GM18519 (cell line): Measurements from ENCODE around the gene NBAS.

ENCODE experiments used
- ATAC-seq: cut with Tn5 transposase; IDR thresholded peaks from one replicate; pipeline ENCODE4 v1.9.1; 2021; ENCODE audit warnings: mild to moderate bottlenecking, moderate library complexity; ENCODE audit not compliant: unreplicated experiment, low FRiP score

Gene NBAS

GRCh38 chr2:15187702-15188101 lies 373.4 kb downstream of the NBAS start:
- ATAC-seq: no peak

GRCh38 chr2:15186118-15186517 lies 375.0 kb downstream of the NBAS start:
- no peak for ATAC-seq

GRCh38 chr2:15184491-15184890 lies 376.6 kb downstream of the NBAS start:
- ATAC-seq: no peak

- ATAC-seq: no peak
Observed at GRCh38 chr2:15182275-15182674, 378.9 kb downstream of the NBAS start.

GRCh38 chr2:15181092-15181745 lies 379.9 kb downstream of the NBAS start:
- no peak for ATAC-seq

- no peak for ATAC-seq
Observed at GRCh38 chr2:15180379-15180778, 380.8 kb downstream of the NBAS start.

GRCh38 chr2:15178946-15179345 lies 382.2 kb downstream of the NBAS start:
- no peak for ATAC-seq

GRCh38 chr2:15177103-15177502 lies 384.0 kb downstream of the NBAS start:
- peak; percentile 96 for ATAC-seq

- ATAC-seq: no peak
Observed at GRCh38 chr2:15176604-15177003, 384.5 kb downstream of the NBAS start.

- ATAC-seq: no peak
Observed at GRCh38 chr2:15174567-15174966, 386.6 kb downstream of the NBAS start.

- no peak for ATAC-seq
Observed at GRCh38 chr2:15173501-15173900, 387.6 kb downstream of the NBAS start.

GRCh38 chr2:15172825-15173224 lies 388.3 kb downstream of the NBAS start:
- no peak for ATAC-seq

GRCh38 chr2:15170070-15170775 lies 390.9 kb downstream of the NBAS start:
- ATAC-seq: no peak

GRCh38 chr2:15169326-15170069 lies 391.6 kb downstream of the NBAS start:
- no peak for ATAC-seq

- ATAC-seq: no peak
Observed at GRCh38 chr2:15168116-15168515, 393.0 kb downstream of the NBAS start.

- ATAC-seq: no peak
Observed at GRCh38 chr2:15166878-15167277, 394.3 kb downstream of the NBAS start.

GRCh38 chr2:15163326-15163725 lies 397.8 kb downstream of the NBAS start:
- no peak for ATAC-seq

GRCh38 chr2:15162620-15163019 lies 398.5 kb downstream of the NBAS start:
- no peak for ATAC-seq

GRCh38 chr2:15160201-15160991 lies 400.7 kb downstream of the NBAS start:
- ATAC-seq: no peak

GRCh38 chr2:15159751-15160177 lies 401.4 kb downstream of the NBAS start:
- ATAC-seq: no peak

- no peak for ATAC-seq
Observed at GRCh38 chr2:15159206-15159605, 401.9 kb downstream of the NBAS start.
